Measurements from ENCODE around the gene EVI2A.

Gene EVI2A

GRCh38 chr17:31274252-31274651, 47.2 kb downstream of the EVI2A start:
- peaks cover 11% of the 10 kb centered on the region for H3K4me1 ChIP-seq (ENCODE audit: insufficient read depth, low read length)
- H3K36me3 ChIP-seq (ENCODE audit: insufficient read depth, low read length): no peaks in the 10 kb centered on the region
- no peaks in the 10 kb centered on the region for H3K9me3 ChIP-seq (ENCODE audit: control insufficient read depth, insufficient read depth, low read length)
- no peak overlapping the region for H3K9ac ChIP-seq (ENCODE audit: low read depth, low read length)

- Histone ChIP-seq H3K9me3 (ENCODE audit: control insufficient read depth, insufficient read depth, low read length) (no peaks in the 10 kb centered on the region), H3K4me1 (ENCODE audit: insufficient read depth, low read length) (peaks cover 12% of the 10 kb centered on the region), H3K36me3 (ENCODE audit: insufficient read depth, low read length) (no peaks in the 10 kb centered on the region), H3K9ac (ENCODE audit: low read depth, low read length) (no peak overlapping the region)
Measured at GRCh38 chr17:31273516-31273915, 47.9 kb downstream of the EVI2A start.

- Histone ChIP-seq H3K9me3 (ENCODE audit: control insufficient read depth, insufficient read depth, low read length) (no peaks in the 10 kb centered on the region), H3K4me1 (ENCODE audit: insufficient read depth, low read length) (peaks cover 12% of the 10 kb centered on the region), H3K9ac (ENCODE audit: low read depth, low read length) (no peak overlapping the region), H3K36me3 (ENCODE audit: insufficient read depth, low read length) (no peaks in the 10 kb centered on the region)
Measured at GRCh38 chr17:31272803-31273202, 48.6 kb downstream of the EVI2A start.

- Histone ChIP-seq H3K4me1 (ENCODE audit: insufficient read depth, low read length) (peaks cover 12% of the 10 kb centered on the region), H3K9ac (ENCODE audit: low read depth, low read length) (no peak overlapping the region), H3K36me3 (ENCODE audit: insufficient read depth, low read length) (no peaks in the 10 kb centered on the region), H3K9me3 (ENCODE audit: control insufficient read depth, insufficient read depth, low read length) (no peaks in the 10 kb centered on the region)
Measured at GRCh38 chr17:31272236-31272635, 49.2 kb downstream of the EVI2A start.

- Histone ChIP-seq H3K36me3 (ENCODE audit: insufficient read depth, low read length) (no peaks in the 10 kb centered on the region; the same call in 1 of the 2 replicates), H3K4me1 (ENCODE audit: insufficient read depth, low read length) (peaks cover 12% of the 10 kb centered on the region), H3K9me3 (ENCODE audit: control insufficient read depth, insufficient read depth, low read length) (no peaks in the 10 kb centered on the region), H3K9ac (ENCODE audit: low read depth, low read length) (no peak overlapping the region)
Measured at GRCh38 chr17:31269578-31269983, 51.8 kb downstream of the EVI2A start.

- Histone ChIP-seq H3K36me3 (ENCODE audit: insufficient read depth, low read length) (no peaks in the 10 kb centered on the region; the same call in 1 of the 2 replicates), H3K4me1 (ENCODE audit: insufficient read depth, low read length) (peaks cover 12% of the 10 kb centered on the region), H3K9me3 (ENCODE audit: control insufficient read depth, insufficient read depth, low read length) (no peaks in the 10 kb centered on the region), H3K9ac (ENCODE audit: low read depth, low read length) (no peak overlapping the region)
Measured at GRCh38 chr17:31269036-31269577, 52.3 kb downstream of the EVI2A start.
